ENCODE measurements around the gene SHMT2.

DNA sequence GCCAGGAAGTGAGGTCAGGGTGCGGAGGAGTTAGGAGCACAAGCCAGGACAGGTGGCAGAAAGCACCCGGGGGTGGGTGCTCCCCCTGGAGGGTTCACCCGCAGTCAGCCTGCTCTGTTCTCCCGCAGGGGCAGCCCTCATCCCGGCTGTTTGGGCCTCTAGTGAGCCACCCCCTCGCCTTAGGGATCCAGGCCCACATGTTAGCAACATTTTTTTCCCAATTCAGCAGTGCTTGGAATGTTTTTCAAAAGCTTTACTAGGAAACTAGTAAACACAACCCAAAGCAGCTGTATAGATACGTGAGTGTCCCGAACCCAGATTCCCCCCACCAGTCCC lies 41.5 kb upstream of the SHMT2 start:
- TF ChIP-seq, protein P1, sequence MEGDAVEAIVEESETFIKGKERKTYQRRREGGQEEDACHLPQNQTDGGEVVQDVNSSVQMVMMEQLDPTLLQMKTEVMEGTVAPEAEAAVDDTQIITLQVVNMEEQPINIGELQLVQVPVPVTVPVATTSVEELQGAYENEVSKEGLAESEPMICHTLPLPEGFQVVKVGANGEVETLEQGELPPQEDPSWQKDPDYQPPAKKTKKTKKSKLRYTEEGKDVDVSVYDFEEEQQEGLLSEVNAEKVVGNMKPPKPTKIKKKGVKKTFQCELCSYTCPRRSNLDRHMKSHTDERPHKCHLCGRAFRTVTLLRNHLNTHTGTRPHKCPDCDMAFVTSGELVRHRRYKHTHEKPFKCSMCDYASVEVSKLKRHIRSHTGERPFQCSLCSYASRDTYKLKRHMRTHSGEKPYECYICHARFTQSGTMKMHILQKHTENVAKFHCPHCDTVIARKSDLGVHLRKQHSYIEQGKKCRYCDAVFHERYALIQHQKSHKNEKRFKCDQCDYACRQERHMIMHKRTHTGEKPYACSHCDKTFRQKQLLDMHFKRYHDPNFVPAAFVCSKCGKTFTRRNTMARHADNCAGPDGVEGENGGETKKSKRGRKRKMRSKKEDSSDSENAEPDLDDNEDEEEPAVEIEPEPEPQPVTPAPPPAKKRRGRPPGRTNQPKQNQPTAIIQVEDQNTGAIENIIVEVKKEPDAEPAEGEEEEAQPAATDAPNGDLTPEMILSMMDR (conservative IDR thresholded peaks at IDR 0.05; ENCODE audit: low read depth, low read length) = no peak
- TF ChIP-seq EZH2phosphoT487 (IDR thresholded peaks at IDR 0.05; ENCODE audit: borderline replicate concordance, low read length) (no peak), EZH2 (IDR thresholded peaks at IDR 0.05; ENCODE audit: low read length, unreplicated experiment) (no peak)
